Endothelial cell of umbilical vein (primary cell): ENCODE measurements around the gene SMOC1. TPM values are rescaled to one million over a fixed set of nuclear protein-coding genes. Genes with fewer than 3 reads are reported as not detected.

Experiments
- BruUV-seq: library from RNA; stranded (reverse); fragments of 400-500 nt; replicated peaks from 2 replicates; lab custom pipeline; 2021; lab: Mats Ljungman, UMichigan
- CTCF ChIA-PET: fragments of 300-600, 350-600 bp; sonication (Branson Sonifier 250); formaldehyde crosslinking; loops from one replicate; lab custom pipeline; 2021; ENCODE audit warnings: antibody characterized with exemption, inconsistent platforms; lab: Charles Lee
- POLR2A ChIA-PET: fragments of 300-600, 350-600 bp; sonication (Branson Sonifier 250); formaldehyde crosslinking; loops from one replicate; lab custom pipeline; 2021; ENCODE audit warnings: antibody characterized with exemption, inconsistent platforms; lab: Charles Lee
- DNase-seq: peaks from one replicate; pipeline ENCODE4 v3.0.0-alpha.2; 2011; ENCODE audit warnings: low read depth, low spot score
- FAIRE-seq: peaks from 2 replicates; lab custom pipeline; 2011; peaks lifted over from hg19 to GRCh38; lab: Jason Lieb, UNC
- H2AFZ ChIP-seq: 2 replicates; pipeline ENCODE4 v1.6.0; 2012; ENCODE audit warnings: low read depth, low read length, control low read depth, inconsistent platforms
- H3K27ac ChIP-seq: 2 replicates; pipeline ENCODE4 v1.5.1; 2011; ENCODE audit warnings: low read depth, mild to moderate bottlenecking, control low read depth, low read length, moderate library complexity; ENCODE audit not compliant: insufficient read depth
- H3K27me3 ChIP-seq, 2 experiments: 2 replicates each; pipeline versions ENCODE4 v1.6.0 to v1.6.1; 2011; ENCODE audit warnings: low read length in 2 of 2, mixed read lengths in 1 of 2; ENCODE audit not compliant: control insufficient read depth in 2 of 2, insufficient read depth in 2 of 2
- H3K36me3 ChIP-seq, 2 experiments: 2 replicates in 1 of 2; 3 replicates in 1 of 2; pipeline ENCODE4 v1.5.1; 2011; ENCODE audit warnings: low read length in 2 of 2, mild to moderate bottlenecking in 1 of 2, moderate library complexity in 1 of 2; ENCODE audit not compliant: control insufficient read depth in 2 of 2, insufficient read depth in 2 of 2; ENCODE audit errors: extremely low read depth in 1 of 2
- H3K4me1 ChIP-seq: 3 replicates; pipeline ENCODE4 v1.5.1; 2011; ENCODE audit warnings: mild to moderate bottlenecking, low read length; ENCODE audit not compliant: control insufficient read depth, insufficient read depth; ENCODE audit errors: extremely low read depth
- H3K4me2 ChIP-seq: 2 replicates; pipeline ENCODE4 v1.6.1; 2011; ENCODE audit warnings: low read length, control low read depth, mixed read lengths; ENCODE audit not compliant: insufficient read depth
- H3K4me3 ChIP-seq, 3 experiments: fragments of 200-600 bp in 1 of 3; sonication (generic), shearing (Covaris generic) in 1 of 3; replicated peaks in 1 of 3; 2 replicates each; pipeline ENCODE4 v1.5.1; 2011 to 2016; ENCODE audit warnings: control low read depth in 3 of 3, low read length in 3 of 3, mild to moderate bottlenecking in 2 of 3, inconsistent platforms in 1 of 3, low read depth in 1 of 3, moderate library complexity in 1 of 3; ENCODE audit not compliant: insufficient read depth in 1 of 3
- H3K79me2 ChIP-seq: 2 replicates; pipeline ENCODE4 v1.6.0; 2012; ENCODE audit warnings: low read length, inconsistent platforms; ENCODE audit not compliant: control insufficient read depth, insufficient read depth
- H3K9ac ChIP-seq: replicated peaks from 2 replicates; pipeline ENCODE3; 2011; ENCODE audit warnings: low read length, control low read depth; ENCODE audit not compliant: insufficient read depth; ENCODE audit errors: extremely low read depth
- H3K9me1 ChIP-seq: replicated peaks from 3 replicates; pipeline ENCODE4 v1.6.0; 2011; ENCODE audit warnings: mild to moderate bottlenecking, low read length; ENCODE audit not compliant: control insufficient read depth, insufficient read depth; ENCODE audit errors: extremely low read depth
- H3K9me3 ChIP-seq: replicated peaks from 2 replicates; pipeline ENCODE4 v1.5.1; 2012; ENCODE audit warnings: low read length, inconsistent platforms; ENCODE audit not compliant: control insufficient read depth, insufficient read depth
- H4K20me1 ChIP-seq: replicated peaks from 2 replicates; pipeline ENCODE3; 2011; ENCODE audit warnings: mild to moderate bottlenecking, low read length; ENCODE audit not compliant: control insufficient read depth, insufficient read depth; ENCODE audit errors: extremely low read depth
- EZH2 ChIP-seq: IDR thresholded peaks from 2 replicates; pipeline ENCODE4 v1.6.1; 2012; ENCODE audit warnings: borderline replicate concordance, low read depth, mild to moderate bottlenecking, moderate library complexity, low read length, inconsistent platforms; ENCODE audit not compliant: severe bottlenecking
- FOS ChIP-seq: IDR thresholded peaks from 2 replicates; pipeline ENCODE4 v1.6.1; 2011; ENCODE audit warnings: mild to moderate bottlenecking, low read length, moderate library complexity, borderline replicate concordance; ENCODE audit not compliant: insufficient read depth
- JUN ChIP-seq: IDR thresholded peaks from 2 replicates; pipeline ENCODE4 v1.6.1; 2011; ENCODE audit warnings: borderline replicate concordance, low read depth; ENCODE audit not compliant: insufficient read length, insufficient read depth
- MAX ChIP-seq: IDR thresholded peaks from 2 replicates; pipeline ENCODE4 v1.6.1; 2011; ENCODE audit not compliant: insufficient read depth, insufficient read length
- MYC ChIP-seq: IDR thresholded peaks from one replicate; pipeline ENCODE4 v1.6.1; 2011; ENCODE audit warnings: mild to moderate bottlenecking, low read depth, low read length
- POLR2A ChIP-seq: IDR thresholded peaks from 2 replicates; pipeline ENCODE4 v1.6.1; 2012; ENCODE audit warnings: low read depth, mild to moderate bottlenecking, control low read depth, low read length
- dilution Hi-C: fragments of 300-500 bp; cut with MboI; formaldehyde crosslinking; loops from one replicate; pipeline ENCODE4 v1.15.0; 2019; ENCODE audit warnings: low sequenced_read_pairs; ENCODE audit not compliant: extremely low pct_ligation_motif_present
- intact Hi-C: fragments of 100-400 bp; cut with micrococcal nuclease; formaldehyde crosslinking; loops from one replicate; pipeline ENCODE4 v1.10.0; 2022
- polyA plus RNA-seq, 4 experiments: library from polyadenylated mRNA; depleted of rRNA in 3 of 4; stranded (reverse) in 3 of 4; unstranded in 1 of 4; fragments of >200 nt; gene quantifications; 2 replicates each; pipeline versions ENCODE4 v1.2.1 to v1.2.3, GENCODE V29; 2011 to 2012; ENCODE audit warnings: missing spikeins in 1 of 4
- total RNA-seq: library from RNA; stranded (reverse); gene quantifications from 2 replicates; pipeline ENCODE4 v1.2.3, GENCODE V29; 2021
- TF ChIP-seq, protein P1 (sequence below), 2 donors: IDR thresholded peaks; 1 replicate in 1 of 2; 2 replicates in 1 of 2; pipeline ENCODE4 v1.5.1; 2011; ENCODE audit warnings: low read length in 2 of 2, mild to moderate bottlenecking in 2 of 2, moderate library complexity in 2 of 2, control low read depth in 1 of 2, inconsistent platforms in 1 of 2, low read depth in 1 of 2; ENCODE audit not compliant: insufficient read depth in 1 of 2; ENCODE audit errors: extremely low read depth in 1 of 2

Gene SMOC1
- total and polyA plus RNA-seq, 2 donors (not counting 3 experiments of a cell fraction or from before 2014, with no cell fraction given) = 0.97 to 1.1 TPM

DNA sequence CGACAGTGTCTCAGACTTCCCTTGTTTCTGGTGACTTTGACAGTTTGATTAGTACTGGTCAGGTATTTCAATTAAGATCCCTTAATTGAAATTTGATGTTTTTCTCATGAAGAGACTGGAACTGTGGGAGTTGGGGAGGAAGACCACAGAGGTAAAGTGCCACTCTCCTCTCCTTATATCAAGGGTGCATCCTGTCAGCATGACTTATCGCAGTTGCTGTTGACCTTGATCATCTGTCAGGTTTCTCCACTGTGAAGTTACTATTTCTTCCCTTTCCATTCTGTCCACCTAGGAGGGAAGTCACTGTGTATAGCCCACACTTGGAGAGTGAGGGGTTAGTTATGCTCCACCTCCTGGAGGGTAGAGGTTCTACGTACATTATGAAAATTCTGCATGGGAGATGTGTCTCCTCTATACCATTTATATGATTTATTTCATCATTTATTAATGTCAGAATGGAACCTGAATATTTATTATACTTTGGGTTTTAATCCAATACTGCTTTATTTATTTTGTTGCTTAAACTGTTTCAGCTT, 40.3 kb upstream of the SMOC1 start:
- no peak for FAIRE-seq
- Histone ChIP-seq H2AFZ (no peak overlapping the region), H3K9ac (no peak overlapping the region), H3K9me1 (no peaks in the 10 kb centered on the region), H3K36me3 (no peaks in the 10 kb centered on the region), H3K79me2 (no peaks in the 10 kb centered on the region), H3K9me3 (no peaks in the 10 kb centered on the region), H3K4me3 (no peak overlapping the region), H3K27ac (no peak overlapping the region), H3K27me3 (peaks cover 3 to 4% of the 10 kb centered on the region in 2 experiments), H3K4me1 (no peaks in the 10 kb centered on the region), H4K20me1 (no peaks in the 10 kb centered on the region), H3K4me2 (no peak overlapping the region)
- intact Hi-C loops (no loop called here), dilution Hi-C loops (no loop called here)
- ChIA-PET POLR2A (no interaction called here), CTCF (no interaction called here)
- DNase-seq = no peak
- TF ChIP-seq MYC (no peak), EZH2 (no peak), FOS (no peak), POLR2A (no peak)
- TF ChIP-seq, protein P1, sequence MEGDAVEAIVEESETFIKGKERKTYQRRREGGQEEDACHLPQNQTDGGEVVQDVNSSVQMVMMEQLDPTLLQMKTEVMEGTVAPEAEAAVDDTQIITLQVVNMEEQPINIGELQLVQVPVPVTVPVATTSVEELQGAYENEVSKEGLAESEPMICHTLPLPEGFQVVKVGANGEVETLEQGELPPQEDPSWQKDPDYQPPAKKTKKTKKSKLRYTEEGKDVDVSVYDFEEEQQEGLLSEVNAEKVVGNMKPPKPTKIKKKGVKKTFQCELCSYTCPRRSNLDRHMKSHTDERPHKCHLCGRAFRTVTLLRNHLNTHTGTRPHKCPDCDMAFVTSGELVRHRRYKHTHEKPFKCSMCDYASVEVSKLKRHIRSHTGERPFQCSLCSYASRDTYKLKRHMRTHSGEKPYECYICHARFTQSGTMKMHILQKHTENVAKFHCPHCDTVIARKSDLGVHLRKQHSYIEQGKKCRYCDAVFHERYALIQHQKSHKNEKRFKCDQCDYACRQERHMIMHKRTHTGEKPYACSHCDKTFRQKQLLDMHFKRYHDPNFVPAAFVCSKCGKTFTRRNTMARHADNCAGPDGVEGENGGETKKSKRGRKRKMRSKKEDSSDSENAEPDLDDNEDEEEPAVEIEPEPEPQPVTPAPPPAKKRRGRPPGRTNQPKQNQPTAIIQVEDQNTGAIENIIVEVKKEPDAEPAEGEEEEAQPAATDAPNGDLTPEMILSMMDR (IDR thresholded peaks at IDR 0.05; ENCODE audit: extremely low read depth in 1 of 2, insufficient read depth in 1 of 2, low read depth in 1 of 2, low read length in 2 of 2) = no peak
- no TSS peak for BruUV-seq

DNA sequence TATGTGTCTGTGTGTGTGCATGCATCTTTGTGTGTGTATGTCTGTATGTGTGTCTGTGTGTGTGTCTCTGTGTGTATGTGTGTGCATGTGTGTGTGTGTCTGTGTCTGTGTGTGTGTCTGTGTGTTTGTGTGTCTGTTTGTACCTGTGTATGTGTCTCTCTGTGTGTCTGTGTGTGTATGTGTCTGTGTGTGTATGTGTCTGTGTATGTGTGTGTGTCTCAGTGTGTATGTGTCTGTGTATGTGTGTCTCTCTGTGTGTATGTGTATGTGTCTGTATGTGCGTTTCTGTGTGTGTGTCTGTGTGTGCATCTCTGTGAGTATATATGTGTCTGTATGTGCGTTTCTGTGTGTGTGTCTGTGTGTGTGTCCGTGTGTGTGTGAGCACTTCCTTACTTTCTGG, 39.6 kb upstream of the SMOC1 start:
- no peak for FAIRE-seq
- H3K9ac ChIP-seq = no peak overlapping the region
- DNase-seq = no peak
- H3K4me2 ChIP-seq = no peak overlapping the region
- ChIA-PET CTCF (no interaction called here), POLR2A (no interaction called here)
- dilution Hi-C loops (no loop called here), intact Hi-C loops (no loop called here)
- no peaks in the 10 kb centered on the region for H4K20me1 ChIP-seq
- no peak overlapping the region for H3K4me3 ChIP-seq
- no TSS peak for BruUV-seq
- no peaks in the 10 kb centered on the region for H3K9me3 ChIP-seq
- no peaks in the 10 kb centered on the region for H3K9me1 ChIP-seq
- H3K27ac ChIP-seq = no peak overlapping the region
- H3K36me3 ChIP-seq = no peaks in the 10 kb centered on the region
- H3K79me2 ChIP-seq = no peaks in the 10 kb centered on the region
- no peaks in the 10 kb centered on the region for H3K4me1 ChIP-seq
- TF ChIP-seq POLR2A = no peak
- TF ChIP-seq FOS = no peak
- TF ChIP-seq MYC = no peak
- no peak for TF ChIP-seq MAX
- TF ChIP-seq, protein P1 (IDR thresholded peaks at IDR 0.05; ENCODE audit: extremely low read depth in 1 of 2, insufficient read depth in 1 of 2, low read depth in 1 of 2, low read length in 2 of 2) = no peak
- no peak for TF ChIP-seq JUN
- H2AFZ ChIP-seq = no peak overlapping the region
- peaks cover 3 to 4% of the 10 kb centered on the region in 2 experiments for H3K27me3 ChIP-seq
